Measurements from ENCODE around the gene MTFR1L. TPM values are rescaled to one million over a fixed set of nuclear protein-coding genes. Genes with fewer than 3 reads are reported as not detected.

The MTFR1L gene
- total RNA-seq, 1 experiment from 2014 or later = 28.9 TPM

DNA sequence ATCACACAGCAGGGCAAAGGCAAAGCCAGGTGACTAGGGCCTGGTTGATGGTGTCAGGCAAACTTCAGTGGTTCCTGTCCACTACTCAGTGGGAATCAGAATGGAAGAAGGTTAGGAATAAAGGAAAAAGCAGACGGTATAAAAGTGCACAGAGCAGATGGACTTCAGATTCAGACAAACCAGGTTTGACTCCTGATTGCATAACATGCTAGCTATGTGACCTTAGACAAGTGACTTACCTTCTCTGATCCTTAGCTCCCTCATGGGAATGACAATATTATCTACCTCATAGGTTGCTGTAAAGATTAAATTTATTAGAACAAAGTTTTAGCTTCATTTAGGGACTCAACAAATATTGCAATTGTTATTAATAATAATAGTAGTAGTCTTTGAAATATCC lies 50.9 kb downstream of the MTFR1L start:
- POLR2A ChIA-PET = interaction anchor here (1.2 kb wide), 1 partner anchor 47 kb away, joined by 3 read pairs; no protein-coding TSS in a partner anchor

DNA sequence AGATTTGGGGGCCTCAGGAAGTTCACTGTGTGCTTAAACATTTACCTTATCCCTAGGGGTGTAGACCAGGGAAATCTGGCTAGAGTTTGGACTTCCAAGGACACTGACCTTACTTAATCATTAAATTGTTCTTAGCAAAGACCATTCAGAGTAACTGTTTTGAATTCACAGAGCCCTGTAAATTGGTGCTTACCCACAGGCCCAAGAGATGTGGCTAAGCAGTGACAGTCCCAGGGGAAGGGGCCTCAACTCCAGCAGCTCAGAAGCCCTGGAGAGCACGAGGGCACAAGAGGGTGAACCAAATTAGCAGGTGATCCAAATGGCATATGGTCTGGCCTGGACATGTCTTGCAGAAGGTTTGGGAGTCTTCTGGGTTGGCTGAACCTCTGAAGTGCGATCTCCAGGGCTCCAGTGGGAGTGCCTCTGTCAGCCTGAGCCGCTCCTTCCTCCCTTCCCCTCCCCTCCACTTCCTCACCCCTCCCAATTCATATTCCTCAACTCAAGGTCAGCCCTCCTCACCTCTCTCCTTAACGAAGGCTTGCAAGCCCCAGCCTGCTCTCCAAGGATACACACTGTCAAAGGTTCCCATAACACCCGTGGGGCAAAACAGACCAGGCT lies 51.4 kb downstream of the MTFR1L start:
- Mint-ChIP-seq H3K36me3 (no peaks in the 10 kb centered on the region), H3K9me3 (no peaks in the 10 kb centered on the region), H3K27ac (no peak overlapping the region), H3K4me3 (no peak overlapping the region), H3K27me3 (ENCODE audit: low read depth) (peaks cover under 1% of the 10 kb centered on the region; the same call in 1 of the 2 replicates), H3K4me1 (peaks cover 29% of the 10 kb centered on the region)
- DNase-seq (ENCODE audit: low spot score) = peak; percentile 4
- ATAC-seq = no peak
- ChIA-PET CTCF (no interaction called here), POLR2A (no interaction called here)
- TF ChIP-seq, protein P1, sequence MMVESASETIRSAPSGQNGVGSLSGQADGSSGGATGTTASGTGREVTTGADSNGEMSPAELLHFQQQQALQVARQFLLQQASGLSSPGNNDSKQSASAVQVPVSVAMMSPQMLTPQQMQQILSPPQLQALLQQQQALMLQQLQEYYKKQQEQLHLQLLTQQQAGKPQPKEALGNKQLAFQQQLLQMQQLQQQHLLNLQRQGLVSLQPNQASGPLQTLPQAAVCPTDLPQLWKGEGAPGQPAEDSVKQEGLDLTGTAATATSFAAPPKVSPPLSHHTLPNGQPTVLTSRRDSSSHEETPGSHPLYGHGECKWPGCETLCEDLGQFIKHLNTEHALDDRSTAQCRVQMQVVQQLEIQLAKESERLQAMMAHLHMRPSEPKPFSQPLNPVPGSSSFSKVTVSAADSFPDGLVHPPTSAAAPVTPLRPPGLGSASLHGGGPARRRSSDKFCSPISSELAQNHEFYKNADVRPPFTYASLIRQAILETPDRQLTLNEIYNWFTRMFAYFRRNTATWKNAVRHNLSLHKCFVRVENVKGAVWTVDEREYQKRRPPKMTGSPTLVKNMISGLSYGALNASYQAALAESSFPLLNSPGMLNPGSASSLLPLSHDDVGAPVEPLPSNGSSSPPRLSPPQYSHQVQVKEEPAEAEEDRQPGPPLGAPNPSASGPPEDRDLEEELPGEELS (CRISPR knock-in tag; IDR thresholded peaks at IDR 0.05) = no peak
- TF ChIP-seq TEAD1 (CRISPR knock-in tag; IDR thresholded peaks at IDR 0.05) (no peak), MXD4 (CRISPR knock-in tag; IDR thresholded peaks at IDR 0.05; ENCODE audit: borderline replicate concordance) (no peak), ZNF423 (CRISPR knock-in tag; IDR thresholded peaks at IDR 0.05) (no peak)
- TF ChIP-seq, protein P2, sequence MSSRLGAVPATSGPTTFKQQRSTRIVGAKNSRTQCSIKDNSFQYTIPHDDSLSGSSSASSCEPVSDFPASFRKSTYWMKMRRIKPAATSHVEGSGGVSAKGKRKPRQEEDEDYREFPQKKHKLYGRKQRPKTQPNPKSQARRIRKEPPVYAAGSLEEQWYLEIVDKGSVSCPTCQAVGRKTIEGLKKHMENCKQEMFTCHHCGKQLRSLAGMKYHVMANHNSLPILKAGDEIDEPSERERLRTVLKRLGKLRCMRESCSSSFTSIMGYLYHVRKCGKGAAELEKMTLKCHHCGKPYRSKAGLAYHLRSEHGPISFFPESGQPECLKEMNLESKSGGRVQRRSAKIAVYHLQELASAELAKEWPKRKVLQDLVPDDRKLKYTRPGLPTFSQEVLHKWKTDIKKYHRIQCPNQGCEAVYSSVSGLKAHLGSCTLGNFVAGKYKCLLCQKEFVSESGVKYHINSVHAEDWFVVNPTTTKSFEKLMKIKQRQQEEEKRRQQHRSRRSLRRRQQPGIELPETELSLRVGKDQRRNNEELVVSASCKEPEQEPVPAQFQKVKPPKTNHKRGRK (CRISPR knock-in tag; IDR thresholded peaks at IDR 0.05; ENCODE audit: borderline replicate concordance) = no peak
- TF ChIP-seq, protein P3, sequence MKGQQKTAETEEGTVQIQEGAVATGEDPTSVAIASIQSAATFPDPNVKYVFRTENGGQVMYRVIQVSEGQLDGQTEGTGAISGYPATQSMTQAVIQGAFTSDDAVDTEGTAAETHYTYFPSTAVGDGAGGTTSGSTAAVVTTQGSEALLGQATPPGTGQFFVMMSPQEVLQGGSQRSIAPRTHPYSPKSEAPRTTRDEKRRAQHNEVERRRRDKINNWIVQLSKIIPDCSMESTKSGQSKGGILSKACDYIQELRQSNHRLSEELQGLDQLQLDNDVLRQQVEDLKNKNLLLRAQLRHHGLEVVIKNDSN (CRISPR knock-in tag; IDR thresholded peaks at IDR 0.05) = no peak

More for the DNA sequence above, 50.9 kb downstream of the MTFR1L start:
- CTCF ChIA-PET = no interaction called here
- TF ChIP-seq, protein P4, sequence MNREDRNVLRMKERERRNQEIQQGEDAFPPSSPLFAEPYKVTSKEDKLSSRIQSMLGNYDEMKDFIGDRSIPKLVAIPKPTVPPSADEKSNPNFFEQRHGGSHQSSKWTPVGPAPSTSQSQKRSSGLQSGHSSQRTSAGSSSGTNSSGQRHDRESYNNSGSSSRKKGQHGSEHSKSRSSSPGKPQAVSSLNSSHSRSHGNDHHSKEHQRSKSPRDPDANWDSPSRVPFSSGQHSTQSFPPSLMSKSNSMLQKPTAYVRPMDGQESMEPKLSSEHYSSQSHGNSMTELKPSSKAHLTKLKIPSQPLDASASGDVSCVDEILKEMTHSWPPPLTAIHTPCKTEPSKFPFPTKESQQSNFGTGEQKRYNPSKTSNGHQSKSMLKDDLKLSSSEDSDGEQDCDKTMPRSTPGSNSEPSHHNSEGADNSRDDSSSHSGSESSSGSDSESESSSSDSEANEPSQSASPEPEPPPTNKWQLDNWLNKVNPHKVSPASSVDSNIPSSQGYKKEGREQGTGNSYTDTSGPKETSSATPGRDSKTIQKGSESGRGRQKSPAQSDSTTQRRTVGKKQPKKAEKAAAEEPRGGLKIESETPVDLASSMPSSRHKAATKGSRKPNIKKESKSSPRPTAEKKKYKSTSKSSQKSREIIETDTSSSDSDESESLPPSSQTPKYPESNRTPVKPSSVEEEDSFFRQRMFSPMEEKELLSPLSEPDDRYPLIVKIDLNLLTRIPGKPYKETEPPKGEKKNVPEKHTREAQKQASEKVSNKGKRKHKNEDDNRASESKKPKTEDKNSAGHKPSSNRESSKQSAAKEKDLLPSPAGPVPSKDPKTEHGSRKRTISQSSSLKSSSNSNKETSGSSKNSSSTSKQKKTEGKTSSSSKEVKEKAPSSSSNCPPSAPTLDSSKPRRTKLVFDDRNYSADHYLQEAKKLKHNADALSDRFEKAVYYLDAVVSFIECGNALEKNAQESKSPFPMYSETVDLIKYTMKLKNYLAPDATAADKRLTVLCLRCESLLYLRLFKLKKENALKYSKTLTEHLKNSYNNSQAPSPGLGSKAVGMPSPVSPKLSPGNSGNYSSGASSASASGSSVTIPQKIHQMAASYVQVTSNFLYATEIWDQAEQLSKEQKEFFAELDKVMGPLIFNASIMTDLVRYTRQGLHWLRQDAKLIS (CRISPR knock-in tag; IDR thresholded peaks at IDR 0.05; ENCODE audit: borderline replicate concordance) = no peak
- TF ChIP-seq ZNF317 (CRISPR knock-in tag; IDR thresholded peaks at IDR 0.05; ENCODE audit: borderline replicate concordance, low read depth) (no peak), NR3C1 (CRISPR knock-in tag; conservative IDR thresholded peaks at IDR 0.05; ENCODE audit: low read depth) (no peak), SMAD3 (CRISPR knock-in tag; IDR thresholded peaks at IDR 0.05; ENCODE audit: borderline replicate concordance) (no peak)
- TF ChIP-seq, protein P5, sequence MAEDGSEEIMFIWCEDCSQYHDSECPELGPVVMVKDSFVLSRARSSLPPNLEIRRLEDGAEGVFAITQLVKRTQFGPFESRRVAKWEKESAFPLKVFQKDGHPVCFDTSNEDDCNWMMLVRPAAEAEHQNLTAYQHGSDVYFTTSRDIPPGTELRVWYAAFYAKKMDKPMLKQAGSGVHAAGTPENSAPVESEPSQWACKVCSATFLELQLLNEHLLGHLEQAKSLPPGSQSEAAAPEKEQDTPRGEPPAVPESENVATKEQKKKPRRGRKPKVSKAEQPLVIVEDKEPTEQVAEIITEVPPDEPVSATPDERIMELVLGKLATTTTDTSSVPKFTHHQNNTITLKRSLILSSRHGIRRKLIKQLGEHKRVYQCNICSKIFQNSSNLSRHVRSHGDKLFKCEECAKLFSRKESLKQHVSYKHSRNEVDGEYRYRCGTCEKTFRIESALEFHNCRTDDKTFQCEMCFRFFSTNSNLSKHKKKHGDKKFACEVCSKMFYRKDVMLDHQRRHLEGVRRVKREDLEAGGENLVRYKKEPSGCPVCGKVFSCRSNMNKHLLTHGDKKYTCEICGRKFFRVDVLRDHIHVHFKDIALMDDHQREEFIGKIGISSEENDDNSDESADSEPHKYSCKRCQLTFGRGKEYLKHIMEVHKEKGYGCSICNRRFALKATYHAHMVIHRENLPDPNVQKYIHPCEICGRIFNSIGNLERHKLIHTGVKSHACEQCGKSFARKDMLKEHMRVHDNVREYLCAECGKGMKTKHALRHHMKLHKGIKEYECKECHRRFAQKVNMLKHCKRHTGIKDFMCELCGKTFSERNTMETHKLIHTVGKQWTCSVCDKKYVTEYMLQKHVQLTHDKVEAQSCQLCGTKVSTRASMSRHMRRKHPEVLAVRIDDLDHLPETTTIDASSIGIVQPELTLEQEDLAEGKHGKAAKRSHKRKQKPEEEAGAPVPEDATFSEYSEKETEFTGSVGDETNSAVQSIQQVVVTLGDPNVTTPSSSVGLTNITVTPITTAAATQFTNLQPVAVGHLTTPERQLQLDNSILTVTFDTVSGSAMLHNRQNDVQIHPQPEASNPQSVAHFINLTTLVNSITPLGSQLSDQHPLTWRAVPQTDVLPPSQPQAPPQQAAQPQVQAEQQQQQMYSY (CRISPR knock-in tag; IDR thresholded peaks at IDR 0.05) = no peak
- TF ChIP-seq, protein P6, sequence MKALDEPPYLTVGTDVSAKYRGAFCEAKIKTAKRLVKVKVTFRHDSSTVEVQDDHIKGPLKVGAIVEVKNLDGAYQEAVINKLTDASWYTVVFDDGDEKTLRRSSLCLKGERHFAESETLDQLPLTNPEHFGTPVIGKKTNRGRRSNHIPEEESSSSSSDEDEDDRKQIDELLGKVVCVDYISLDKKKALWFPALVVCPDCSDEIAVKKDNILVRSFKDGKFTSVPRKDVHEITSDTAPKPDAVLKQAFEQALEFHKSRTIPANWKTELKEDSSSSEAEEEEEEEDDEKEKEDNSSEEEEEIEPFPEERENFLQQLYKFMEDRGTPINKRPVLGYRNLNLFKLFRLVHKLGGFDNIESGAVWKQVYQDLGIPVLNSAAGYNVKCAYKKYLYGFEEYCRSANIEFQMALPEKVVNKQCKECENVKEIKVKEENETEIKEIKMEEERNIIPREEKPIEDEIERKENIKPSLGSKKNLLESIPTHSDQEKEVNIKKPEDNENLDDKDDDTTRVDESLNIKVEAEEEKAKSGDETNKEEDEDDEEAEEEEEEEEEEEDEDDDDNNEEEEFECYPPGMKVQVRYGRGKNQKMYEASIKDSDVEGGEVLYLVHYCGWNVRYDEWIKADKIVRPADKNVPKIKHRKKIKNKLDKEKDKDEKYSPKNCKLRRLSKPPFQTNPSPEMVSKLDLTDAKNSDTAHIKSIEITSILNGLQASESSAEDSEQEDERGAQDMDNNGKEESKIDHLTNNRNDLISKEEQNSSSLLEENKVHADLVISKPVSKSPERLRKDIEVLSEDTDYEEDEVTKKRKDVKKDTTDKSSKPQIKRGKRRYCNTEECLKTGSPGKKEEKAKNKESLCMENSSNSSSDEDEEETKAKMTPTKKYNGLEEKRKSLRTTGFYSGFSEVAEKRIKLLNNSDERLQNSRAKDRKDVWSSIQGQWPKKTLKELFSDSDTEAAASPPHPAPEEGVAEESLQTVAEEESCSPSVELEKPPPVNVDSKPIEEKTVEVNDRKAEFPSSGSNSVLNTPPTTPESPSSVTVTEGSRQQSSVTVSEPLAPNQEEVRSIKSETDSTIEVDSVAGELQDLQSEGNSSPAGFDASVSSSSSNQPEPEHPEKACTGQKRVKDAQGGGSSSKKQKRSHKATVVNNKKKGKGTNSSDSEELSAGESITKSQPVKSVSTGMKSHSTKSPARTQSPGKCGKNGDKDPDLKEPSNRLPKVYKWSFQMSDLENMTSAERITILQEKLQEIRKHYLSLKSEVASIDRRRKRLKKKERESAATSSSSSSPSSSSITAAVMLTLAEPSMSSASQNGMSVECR (CRISPR knock-in tag; IDR thresholded peaks at IDR 0.05; ENCODE audit: borderline replicate concordance) = no peak
- ATAC-seq (no peak), DNase-seq (ENCODE audit: low spot score) (no peak)
- no peaks in the 10 kb centered on the region for H3K27me3 Mint-ChIP-seq (ENCODE audit: low read depth)
- peaks cover 26% of the 10 kb centered on the region for H3K4me1 Mint-ChIP-seq
- no peak overlapping the region for H3K27ac Mint-ChIP-seq
- H3K36me3 Mint-ChIP-seq = no peaks in the 10 kb centered on the region
- no peaks in the 10 kb centered on the region for H3K9me3 Mint-ChIP-seq
- no peak overlapping the region for H3K4me3 Mint-ChIP-seq
